GM21619 (cell line): ENCODE results near the gene TMEM126B.
"Not testable (repeated sequence)": the region's sequence is repeated elsewhere in the genome, so short reads cannot be mapped to it uniquely, and the experiment has no call there.

Experiments
- ATAC-seq: cut with Tn5 transposase; IDR thresholded peaks from one replicate; pipeline ENCODE4 v1.9.1; 2021; ENCODE audit not compliant: unreplicated experiment

TMEM126B gene

DNA sequence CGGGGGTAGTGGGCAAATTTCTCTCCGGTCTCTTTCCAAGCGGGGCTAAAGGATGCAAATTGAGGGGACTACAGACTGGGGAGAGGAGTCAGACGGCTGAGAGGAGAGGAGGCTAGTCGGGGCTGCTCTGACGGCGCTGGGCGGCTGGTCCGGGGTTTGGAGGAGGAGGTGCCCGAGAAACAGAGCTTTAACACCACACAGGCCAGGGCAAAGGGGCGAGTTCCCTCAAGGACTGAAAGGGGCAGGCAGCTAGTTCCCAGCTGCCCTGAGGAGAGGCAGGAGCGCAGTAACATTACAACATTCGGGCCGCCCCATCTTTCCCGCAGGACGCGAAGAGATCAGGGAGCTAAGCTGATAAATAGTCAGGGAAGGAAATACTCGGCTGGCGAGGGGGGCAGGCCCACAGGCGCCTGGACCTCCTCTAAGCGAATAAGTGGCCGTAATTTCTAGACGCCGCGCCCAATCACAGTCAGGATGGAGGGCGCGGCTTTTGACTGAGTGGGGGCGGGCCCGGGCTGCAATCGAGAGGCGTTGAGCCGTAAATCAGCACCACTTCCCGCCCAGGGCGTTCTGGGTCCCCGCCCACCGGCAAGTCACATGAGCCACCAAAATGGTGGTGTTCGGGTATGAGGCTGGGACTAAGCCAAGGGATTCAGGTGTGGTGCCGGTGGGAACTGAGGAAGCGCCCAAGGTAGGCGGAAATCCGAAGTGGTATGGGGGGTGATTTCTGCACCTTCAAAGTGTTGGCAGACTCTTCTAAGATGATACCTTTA lies at the start of gene TMEM126B:
TSS of gene TMEM126B (plus strand) at position 596 of the 773 bp plus-strand sequence. CDS start at position 611, 15 bp downstream.
- peak; percentile 99 for ATAC-seq

GRCh38 chr11:85582111-85582510 lies 46.3 kb upstream of the TMEM126B start:
- ATAC-seq, result no peak

DNA sequence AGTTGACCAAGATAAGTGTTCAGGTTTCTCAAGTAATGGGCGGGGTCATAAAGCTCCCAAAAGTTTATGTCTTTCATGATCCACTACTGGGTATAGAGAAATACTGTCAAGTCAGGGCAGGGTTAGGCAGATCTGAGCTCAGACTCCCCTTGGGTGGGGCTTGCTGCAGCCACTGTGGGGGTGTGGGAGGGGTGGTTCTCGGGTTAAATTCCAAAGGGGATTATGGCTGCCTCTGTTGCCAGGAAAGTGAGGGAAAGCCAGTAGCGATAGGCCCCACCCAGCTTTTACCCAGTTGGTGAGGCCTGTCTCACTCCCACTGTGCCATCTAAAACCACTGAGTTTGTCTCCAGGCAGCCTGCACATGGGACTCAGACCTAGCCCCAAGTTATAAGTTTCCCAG lies 39.0 kb upstream of the TMEM126B start:
- ATAC-seq, result no peak

GRCh38 chr11:85590848-85591483 lies 37.4 kb upstream of the TMEM126B start:
- peak; percentile 53 for ATAC-seq

- no peak for ATAC-seq
These were observed 33.0 kb upstream of the TMEM126B start for GRCh38 chr11:85595285-85595884.

GRCh38 chr11:85596886-85597285 lies 31.5 kb upstream of the TMEM126B start:
- ATAC-seq, result no peak

GRCh38 chr11:85599083-85599482 lies 29.3 kb upstream of the TMEM126B start:
- no peak for ATAC-seq

- ATAC-seq, result no peak
These were observed 25.7 kb upstream of the TMEM126B start for GRCh38 chr11:85602526-85603213.

DNA sequence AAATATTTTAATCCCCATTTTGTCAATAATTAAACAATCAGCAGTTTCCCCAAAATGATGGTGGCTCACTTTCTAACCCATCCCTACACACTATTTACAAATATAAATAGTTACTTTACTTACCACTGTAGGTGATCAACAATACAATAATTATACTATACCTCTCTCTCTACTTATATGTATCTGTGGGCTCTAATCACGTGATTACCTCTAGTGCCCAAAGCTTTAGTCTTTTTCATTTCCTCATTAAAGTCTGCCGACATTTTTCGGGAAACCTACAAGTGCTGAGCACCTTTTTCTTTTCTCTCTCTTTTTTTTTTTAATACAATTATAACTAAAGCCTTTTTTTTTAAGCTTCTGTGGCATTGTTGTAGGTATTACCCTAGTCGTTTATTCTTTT lies 25.2 kb upstream of the TMEM126B start:
- no peak for ATAC-seq

- ATAC-seq, result not testable (repeated sequence)
These were observed 22.2 kb upstream of the TMEM126B start for GRCh38 chr11:85606237-85606636.

DNA sequence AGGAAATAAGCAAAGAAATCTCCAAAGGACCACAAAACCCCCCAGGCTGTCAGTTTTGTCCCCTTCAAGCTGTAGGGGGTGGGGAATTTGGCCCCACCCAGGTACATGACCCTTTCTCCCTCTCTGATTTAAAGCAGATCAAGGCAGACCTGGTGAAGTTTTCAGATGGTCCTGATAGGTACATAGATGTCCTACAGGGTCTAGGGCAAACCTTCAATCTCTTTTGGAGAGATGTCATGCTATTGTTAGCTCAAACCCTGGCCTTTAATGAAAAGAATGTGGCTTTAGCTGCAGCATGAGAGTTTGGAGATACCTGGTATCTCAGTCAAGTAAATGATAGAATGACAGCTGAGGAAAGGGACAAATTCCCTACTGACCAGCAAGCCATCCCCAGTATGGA lies 19.8 kb upstream of the TMEM126B start:
- ATAC-seq, result not testable (repeated sequence)

GRCh38 chr11:85609286-85609685 lies 19.1 kb upstream of the TMEM126B start:
- not testable (repeated sequence) for ATAC-seq

DNA sequence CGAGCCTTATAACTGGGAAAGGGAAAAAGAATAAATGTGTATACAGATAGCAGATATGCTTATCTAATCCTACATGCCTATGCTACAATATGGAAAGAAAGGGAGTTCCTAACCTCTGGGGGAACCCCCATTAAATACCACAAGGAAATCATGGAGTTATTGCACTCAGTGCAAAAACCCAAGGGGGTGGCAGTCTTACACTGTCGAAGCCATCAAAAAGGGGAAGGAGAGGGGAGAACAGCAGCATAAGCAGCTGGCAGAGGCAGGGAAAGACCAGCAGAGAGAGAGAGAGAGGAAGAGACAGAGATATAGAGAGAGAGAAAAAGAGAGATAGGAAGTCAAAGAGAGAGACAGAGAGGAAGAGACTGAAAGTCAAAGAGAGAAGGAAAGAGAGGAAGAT lies 16.8 kb upstream of the TMEM126B start:
- not testable (repeated sequence) for ATAC-seq

GRCh38 chr11:85619499-85619898 lies 8.9 kb upstream of the TMEM126B start:
- ATAC-seq, result no peak

DNA sequence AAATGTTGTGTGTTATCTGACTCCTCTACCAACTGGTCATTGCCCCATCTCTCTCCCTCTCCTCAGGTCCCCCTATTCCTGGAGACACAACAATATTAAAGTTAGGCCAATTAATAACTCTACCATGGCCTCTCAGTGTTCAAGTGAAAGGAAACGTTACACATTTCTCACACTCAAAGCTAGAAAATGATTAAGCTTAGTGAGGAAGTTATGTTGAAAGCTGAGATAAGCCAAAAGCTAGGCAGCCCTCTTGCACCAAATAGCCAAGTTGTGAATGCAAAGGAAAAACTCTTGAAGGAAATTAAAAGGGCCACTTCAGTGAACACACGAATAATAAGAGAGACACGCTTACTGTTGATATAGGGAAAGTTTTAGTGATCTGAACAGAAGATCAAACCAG lies 8.1 kb upstream of the TMEM126B start:
- ATAC-seq, result no peak

DNA sequence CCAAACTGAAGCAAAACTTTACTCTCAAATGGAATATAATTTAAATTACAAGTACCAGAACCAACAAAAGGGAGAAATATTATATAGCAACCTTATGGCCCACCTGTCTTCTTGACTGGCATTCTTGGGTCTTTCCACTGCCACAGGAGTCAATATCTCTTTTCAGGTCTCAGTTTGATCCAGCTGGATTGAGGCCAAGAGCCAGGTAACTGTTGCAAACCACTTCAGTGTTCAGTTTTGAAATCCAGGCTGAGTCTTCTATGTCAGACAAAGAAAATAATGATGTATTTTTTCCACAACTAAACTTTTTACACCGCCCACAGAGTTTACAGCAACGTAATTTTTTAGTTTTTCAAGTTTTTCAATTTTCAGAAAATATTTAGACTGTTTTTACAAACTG lies 1.9 kb upstream of the TMEM126B start:
- ATAC-seq, result no peak

DNA sequence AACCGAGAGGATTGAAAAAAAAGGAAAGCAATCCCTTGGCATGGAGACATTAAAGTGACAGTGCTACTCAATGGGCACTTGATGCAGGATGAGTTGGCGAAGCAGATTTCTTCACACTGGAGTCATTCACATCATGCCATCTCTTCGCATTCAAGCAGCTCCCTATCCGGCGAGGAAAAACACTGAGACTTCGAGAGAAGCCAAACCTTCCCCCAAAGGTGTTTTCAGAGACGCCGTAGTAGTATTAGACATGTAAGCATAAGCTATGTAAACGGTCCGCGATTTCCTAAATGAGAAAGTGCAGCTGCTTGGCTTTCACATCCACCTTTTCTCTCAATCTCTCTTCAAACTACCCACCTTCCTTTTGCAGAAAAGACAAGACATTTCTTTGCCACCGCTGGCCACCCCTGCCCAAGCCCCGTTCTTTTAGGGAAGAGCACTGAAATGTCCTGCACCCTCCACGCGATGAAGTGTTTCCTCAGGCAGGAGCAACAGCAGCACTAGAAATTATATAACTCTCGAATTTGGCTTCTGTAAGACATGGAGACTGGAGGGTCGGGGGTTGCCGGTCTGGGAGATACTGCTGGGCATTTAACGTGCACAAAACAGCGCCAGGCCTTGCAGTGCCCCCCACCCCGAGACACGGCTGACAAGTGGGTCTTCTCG lies 928 bp upstream of the TMEM126B start, which contains the start of gene DLG2:
TSS of gene DLG2 (minus strand) at position 13 of the 666 bp plus-strand sequence.
- no peak for ATAC-seq

GRCh38 chr11:85628771-85629341 lies 463 bp downstream of the TMEM126B start:
- peak; percentile 7 for ATAC-seq

GRCh38 chr11:85634747-85635146 lies 6.4 kb downstream of the TMEM126B start:
- ATAC-seq, result no peak

- no peak for ATAC-seq
These were observed 14.8 kb downstream of the TMEM126B start for GRCh38 chr11:85643191-85643614.
